OCI-LY1 (cell line): ENCODE results near the gene S100A11.

Experiments
- H2AFZ ChIP-seq: fragments of 200-600 bp; sonication (generic), shearing (Covaris generic); 2 replicates; pipeline ENCODE4 v1.6.0; 2014; ENCODE audit warnings: antibody characterized with exemption, mild to moderate bottlenecking, low read length
- H3F3A ChIP-seq: fragments of 200-600 bp; sonication (generic), shearing (Covaris generic); 2 replicates; pipeline ENCODE4 v1.6.0; 2014; ENCODE audit warnings: mild to moderate bottlenecking, antibody characterized with exemption, low read length, moderate library complexity; ENCODE audit not compliant: insufficient read depth
- H3K27ac ChIP-seq: fragments of 200-600 bp; sonication (generic); 2 replicates; pipeline ENCODE4 v1.5.1; 2014; ENCODE audit warnings: low read length, mixed run types, mild to moderate bottlenecking, low read depth; ENCODE audit not compliant: poor library complexity, severe bottlenecking
- H3K27me3 ChIP-seq: fragments of 200-600 bp; sonication (generic); 2 replicates; pipeline ENCODE4 v1.6.0; 2014; ENCODE audit warnings: antibody characterized with exemption, mild to moderate bottlenecking, low read length, moderate library complexity; ENCODE audit not compliant: insufficient read depth
- H3K36me3 ChIP-seq: fragments of 200-600 bp; sonication (generic); 2 replicates; pipeline ENCODE4 v1.6.1; 2014; ENCODE audit warnings: mild to moderate bottlenecking, antibody characterized with exemption, low read length, moderate library complexity, mixed read lengths; ENCODE audit not compliant: insufficient read depth
- H3K4me1 ChIP-seq: fragments of 200-600 bp; sonication (generic); 2 replicates; pipeline ENCODE4 v1.5.1; 2014; ENCODE audit warnings: mild to moderate bottlenecking, low read length, moderate library complexity; ENCODE audit not compliant: insufficient read depth, severe bottlenecking
- H3K4me2 ChIP-seq: fragments of 200-600 bp; sonication (generic), shearing (Covaris generic); 2 replicates; pipeline ENCODE4 v1.6.1; 2014; ENCODE audit warnings: low read length
- H3K4me3 ChIP-seq: fragments of 200-600 bp; sonication (generic); 2 replicates; pipeline ENCODE4 v1.5.1; 2014; ENCODE audit warnings: low read length, low read depth, mild to moderate bottlenecking, mixed read lengths; ENCODE audit not compliant: poor library complexity, severe bottlenecking
- H3K79me2 ChIP-seq: fragments of 200-600 bp; shearing (Covaris generic); 2 replicates; pipeline ENCODE4 v1.6.1; 2016; ENCODE audit warnings: mixed run types, low read length, mixed read lengths; ENCODE audit not compliant: insufficient read depth
- H3K9ac ChIP-seq: fragments of 200-600 bp; sonication (generic), shearing (Covaris generic); 2 replicates; pipeline ENCODE4 v1.6.1; 2014; ENCODE audit warnings: mild to moderate bottlenecking, low read length, mixed read lengths
- H3K9me2 ChIP-seq: fragments of 200-600 bp; sonication (generic), shearing (Covaris generic); 2 replicates; pipeline ENCODE4 v1.6.1; 2014; ENCODE audit warnings: low read depth, mild to moderate bottlenecking, low read length, mixed read lengths
- H3K9me3 ChIP-seq: fragments of 200-600 bp; shearing (Covaris generic); 2 replicates; pipeline ENCODE4 v1.6.1; 2014; ENCODE audit warnings: low read length, mixed read lengths
- H4K20me1 ChIP-seq: fragments of 200-600 bp; sonication (generic), shearing (Covaris generic); 2 replicates; pipeline ENCODE4 v1.6.0; 2016; ENCODE audit warnings: mild to moderate bottlenecking, low read length; ENCODE audit not compliant: insufficient read depth
- CTCF ChIP-seq: fragments of 200-600 bp; sonication (generic), shearing (Covaris generic); IDR thresholded peaks from 2 replicates; pipeline ENCODE4 v1.5.1; 2017; ENCODE audit warnings: mild to moderate bottlenecking, antibody characterized with exemption, low read length, moderate library complexity, mixed read lengths
- EZH2 ChIP-seq: fragments of 200-600 bp; sonication (generic), shearing (Covaris generic); IDR thresholded peaks from 2 replicates; pipeline ENCODE4 v1.8.0; 2017; ENCODE audit warnings: borderline replicate concordance, mixed run types, mild to moderate bottlenecking, antibody characterized with exemption, low read length, moderate library complexity, mixed read lengths

The S100A11 gene

GRCh38 chr1:151993734-151994496 is 42.9 kb downstream of the S100A11 start, which contains the start of gene S100A10:
Gene S100A10, minus strand, starts transcription at chr1:151993859. Its CDS starts 7,629 bp downstream, at chr1:151986230.
- H3K36me3 ChIP-seq: no peaks in the 10 kb centered on the region
- H3K79me2 ChIP-seq: no peaks in the 10 kb centered on the region
- H3K27me3 ChIP-seq: no peaks in the 10 kb centered on the region
- H3K4me1 ChIP-seq: peaks cover 17% of the 10 kb centered on the region
- peak within 1 kb of the TSS; percentile 59 for H3K4me3 ChIP-seq
- H3K9me2 ChIP-seq: no peaks in the 10 kb centered on the region
- H3K27ac ChIP-seq: no peak within 1 kb of the TSS
- H4K20me1 ChIP-seq: no peaks in the 10 kb centered on the region
- H3K9ac ChIP-seq: peak within 1 kb of the TSS; percentile 38; the same call in 1 of the 2 replicates
- no peaks in the 10 kb centered on the region for H3F3A ChIP-seq
- H3K4me2 ChIP-seq: peak within 1 kb of the TSS; percentile 50
- TF ChIP-seq CTCF (no peak), EZH2 (no peak)
- H3K9me3 ChIP-seq: no peaks in the 10 kb centered on the region
- H2AFZ ChIP-seq: no peak within 1 kb of the TSS

- no peaks in the 10 kb centered on the region for H3K27me3 ChIP-seq
- peaks cover 17% of the 10 kb centered on the region for H3K4me1 ChIP-seq
- no peak overlapping the region for H2AFZ ChIP-seq
- H3K79me2 ChIP-seq: no peaks in the 10 kb centered on the region
- H3K4me3 ChIP-seq: peak overlapping the region; percentile 59
- no peak for TF ChIP-seq CTCF
- no peak for TF ChIP-seq EZH2
- H4K20me1 ChIP-seq: no peaks in the 10 kb centered on the region
- H3F3A ChIP-seq: no peaks in the 10 kb centered on the region
- H3K27ac ChIP-seq: no peak overlapping the region
- H3K36me3 ChIP-seq: no peaks in the 10 kb centered on the region
- peak overlapping the region; percentile 38; the same call in 1 of the 2 replicates for H3K9ac ChIP-seq
- no peaks in the 10 kb centered on the region for H3K9me2 ChIP-seq
- H3K9me3 ChIP-seq: no peaks in the 10 kb centered on the region
- peak overlapping the region; percentile 50 for H3K4me2 ChIP-seq
Measured at GRCh38 chr1:151993084-151993733, 43.6 kb downstream of the S100A11 start.

- H3K27ac ChIP-seq: no peak overlapping the region
Measured at GRCh38 chr1:151992303-151993083, 44.3 kb downstream of the S100A11 start.

More at GRCh38 chr1:151992303-151993083, 44.3 kb downstream of the S100A11 start:
- Histone ChIP-seq H3K9me3 (no peaks in the 10 kb centered on the region), H3K9ac (no peak overlapping the region), H3F3A (no peaks in the 10 kb centered on the region), H3K4me1 (peaks cover 17% of the 10 kb centered on the region), H3K27me3 (no peaks in the 10 kb centered on the region), H3K4me2 (peak overlapping the region; percentile 50), H3K9me2 (no peaks in the 10 kb centered on the region), H4K20me1 (no peaks in the 10 kb centered on the region), H3K79me2 (no peaks in the 10 kb centered on the region), H3K4me3 (peak overlapping the region; percentile 59), H3K36me3 (no peaks in the 10 kb centered on the region), H2AFZ (no peak overlapping the region)
- no peak for TF ChIP-seq CTCF
- TF ChIP-seq EZH2: no peak
